ENCODE results near the gene DNAAF3. TPM values are rescaled to one million over a fixed set of nuclear protein-coding genes. Genes with fewer than 3 reads are reported as not detected.
A peak's percentile ranks its signal among the peaks of the same experiment; 100 is the strongest.

Gene DNAAF3
- total RNA-seq, 2 donors from 2014 or later: 0.55 to 16.1 TPM

- Histone ChIP-seq H3K4me3 (no peak overlapping the region), H3K4me1 (replicated peaks) (no peaks in the 10 kb centered on the region), H3K9me3 (no peaks in the 10 kb centered on the region), H3K36me3 (no peaks in the 10 kb centered on the region), H3K27me3 (replicated peaks; ENCODE audit: insufficient read depth) (peaks cover 30% of the 10 kb centered on the region), H3K27ac (no peak overlapping the region)
- WGBS: 75% methylated on average over 14 of the region's 20 CpGs
- TF ChIP-seq POLR2AphosphoS5 (IDR thresholded peaks at IDR 0.05): no peak
- no peak for TF ChIP-seq POLR2A (IDR thresholded peaks at IDR 0.05)
- no peak for TF ChIP-seq CTCF (IDR thresholded peaks at IDR 0.05)
- no peak for DNase-seq (ENCODE audit: low spot score)
- intact Hi-C loops (cut with DNase I): no loop called here
Observed at GRCh38 chr19:55181740-55182139, 15.3 kb upstream of the DNAAF3 start.

- peak within 1 kb of the TSS in 1 of 2 donors; percentile 15 for H3K4me3 ChIP-seq
- no peaks in the 10 kb centered on the region for H3K36me3 ChIP-seq
- peaks cover 32% of the 10 kb centered on the region for H3K27me3 ChIP-seq (replicated peaks; ENCODE audit: insufficient read depth)
- no peak for DNase-seq (ENCODE audit: low spot score)
- H3K9me3 ChIP-seq: no peaks in the 10 kb centered on the region
- no peaks in the 10 kb centered on the region for H3K4me1 ChIP-seq (replicated peaks)
- no peak within 1 kb of the TSS for H3K27ac ChIP-seq
- TF ChIP-seq CTCF (IDR thresholded peaks at IDR 0.05) (no peak), POLR2A (IDR thresholded peaks at IDR 0.05) (no peak), POLR2AphosphoS5 (IDR thresholded peaks at IDR 0.05) (no peak)
- intact Hi-C loops (cut with DNase I): no loop called here
- WGBS: 4% methylated on average over 64 of the region's 68 CpGs
Observed at GRCh38 chr19:55179606-55180484, 13.4 kb upstream of the DNAAF3 start, which contains the start of gene SYT5. TSS of gene SYT5 (minus strand) at chr19:55180289. CDS start at chr19:55179041, 1,248 bp downstream.

- no peak for TF ChIP-seq POLR2AphosphoS5 (IDR thresholded peaks at IDR 0.05)
- TF ChIP-seq POLR2A (IDR thresholded peaks at IDR 0.05): no peak
- TF ChIP-seq CTCF (IDR thresholded peaks at IDR 0.05): no peak
- 4% methylated on average over 57 of the region's 61 CpGs for WGBS
- intact Hi-C loops (cut with DNase I): no loop called here
- H3K4me3 ChIP-seq: peak overlapping the region in 1 of 2 donors; percentile 15
- no peaks in the 10 kb centered on the region for H3K9me3 ChIP-seq
- H3K36me3 ChIP-seq: no peaks in the 10 kb centered on the region
- peaks cover 40% of the 10 kb centered on the region for H3K27me3 ChIP-seq (replicated peaks; ENCODE audit: insufficient read depth)
- no peaks in the 10 kb centered on the region for H3K4me1 ChIP-seq (replicated peaks)
- H3K27ac ChIP-seq: no peak overlapping the region
- no peak for DNase-seq (ENCODE audit: low spot score)
Observed at GRCh38 chr19:55178781-55179599, 12.6 kb upstream of the DNAAF3 start.

- H3K27me3 ChIP-seq (replicated peaks; ENCODE audit: insufficient read depth): peaks cover 43% of the 10 kb centered on the region
- H3K27ac ChIP-seq: no peak overlapping the region
- no peaks in the 10 kb centered on the region for H3K36me3 ChIP-seq
- intact Hi-C loops (cut with DNase I): no loop called here
- DNase-seq (ENCODE audit: low spot score): no peak
- 42% methylated on average over 2 of the region's 2 CpGs for WGBS
- H3K4me1 ChIP-seq (replicated peaks): no peaks in the 10 kb centered on the region
- no peaks in the 10 kb centered on the region for H3K9me3 ChIP-seq
- H3K4me3 ChIP-seq: no peak overlapping the region
- TF ChIP-seq POLR2A (IDR thresholded peaks at IDR 0.05) (no peak), CTCF (IDR thresholded peaks at IDR 0.05) (no peak), POLR2AphosphoS5 (IDR thresholded peaks at IDR 0.05) (no peak)
Observed at GRCh38 chr19:55176076-55176475, 9.7 kb upstream of the DNAAF3 start.

All from prostate gland (tissue), 2 donors.